ENCODE results near the gene HIGD2B. TPM values are rescaled to one million over a fixed set of nuclear protein-coding genes. Genes with fewer than 3 reads are reported as not detected.
"Not testable (repeated sequence)": the region's sequence is repeated elsewhere in the genome, so short reads cannot be mapped to it uniquely, and the experiment has no call there.

The HIGD2B gene
- total and polyA plus RNA-seq, 4 donors, result not detected

DNA sequence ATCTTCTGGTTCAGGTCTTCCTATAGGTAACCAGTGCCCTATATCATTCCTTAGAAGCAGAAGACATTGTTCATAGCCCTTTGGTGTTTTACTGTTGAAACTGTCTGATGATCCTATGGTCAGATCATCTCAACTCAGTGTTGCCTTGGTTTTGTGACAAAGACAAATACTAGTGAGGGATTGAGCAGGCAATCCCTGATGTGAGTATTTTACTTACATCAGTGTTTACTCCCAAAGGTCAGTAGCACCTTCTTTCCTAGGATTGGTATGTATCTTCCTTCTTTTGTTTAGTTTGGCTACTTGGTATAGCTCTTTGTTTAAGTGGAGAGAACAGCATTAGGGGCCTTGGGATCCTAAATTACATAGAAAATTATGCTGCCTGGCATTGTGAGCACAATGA is 41.2 kb upstream of the HIGD2B start:
- DNase-seq, result no peak
- Histone ChIP-seq H3K9ac (ENCODE audit: insufficient read depth in 1 of 2, low read length in 2 of 2) (no peak overlapping the region), H3K9me3 (ENCODE audit: control insufficient read depth in 4 of 4, insufficient read depth in 3 of 4, low read length in 3 of 4) (no peaks in the 10 kb centered on the region), H3K4me3 (no peak overlapping the region), H3K36me3 (ENCODE audit: control insufficient read depth in 4 of 4, insufficient read depth in 4 of 4, low read length in 4 of 4) (peaks cover 5 to 27% (median 10%) of the 10 kb centered on the region in 4 donors), H3K4me1 (ENCODE audit: control insufficient read depth in 5 of 5, insufficient read depth in 5 of 5, low read length in 5 of 5) (no peaks in the 10 kb centered on the region), H3K27ac (ENCODE audit: low read depth in 1 of 2, low read length in 1 of 2) (no peak overlapping the region), H3K27me3 (ENCODE audit: control insufficient read depth in 3 of 3, insufficient read depth in 3 of 3, low read length in 2 of 3) (no peaks in the 10 kb centered on the region)
- ATAC-seq (ENCODE audit: insufficient read depth, low FRiP score), result no peak
- TF ChIP-seq CTCF (IDR thresholded peaks at IDR 0.05; ENCODE audit: control extremely low read depth, extremely low read depth), result no peak

- peaks cover 2 to 21% (median 6%) of the 10 kb centered on the region in 4 donors for H3K36me3 ChIP-seq (ENCODE audit: control insufficient read depth in 4 of 4, insufficient read depth in 4 of 4, low read length in 4 of 4)
- H3K4me1 ChIP-seq (ENCODE audit: control insufficient read depth in 5 of 5, insufficient read depth in 5 of 5, low read length in 5 of 5); ATAC-seq (ENCODE audit: insufficient read depth, low FRiP score); H3K27ac ChIP-seq (ENCODE audit: low read depth in 1 of 2, low read length in 1 of 2); DNase-seq; H3K4me3 ChIP-seq; H3K9ac ChIP-seq (ENCODE audit: insufficient read depth in 1 of 2, low read length in 2 of 2); H3K9me3 ChIP-seq (ENCODE audit: control insufficient read depth in 4 of 4, insufficient read depth in 3 of 4, low read length in 3 of 4); H3K27me3 ChIP-seq (ENCODE audit: control insufficient read depth in 3 of 3, insufficient read depth in 3 of 3, low read length in 2 of 3): not testable (repeated sequence)
- WGBS, 2 donors, result 93 to 96% methylated on average over 6 of the region's 6 CpGs
Observed at GRCh38 chr15:72725851-72726250, 39.9 kb upstream of the HIGD2B start.

GRCh38 chr15:72725446-72725845 is 39.5 kb upstream of the HIGD2B start:
- no peak overlapping the region for H3K9ac ChIP-seq (ENCODE audit: insufficient read depth in 1 of 2, low read length in 2 of 2)
- no peak overlapping the region for H3K27ac ChIP-seq (ENCODE audit: low read depth in 1 of 2, low read length in 1 of 2)
- H3K27me3 ChIP-seq (ENCODE audit: control insufficient read depth in 3 of 3, insufficient read depth in 3 of 3, low read length in 2 of 3), result no peaks in the 10 kb centered on the region
- peaks cover 2 to 21% (median 6%) of the 10 kb centered on the region in 4 donors for H3K36me3 ChIP-seq (ENCODE audit: control insufficient read depth in 4 of 4, insufficient read depth in 4 of 4, low read length in 4 of 4)
- no peaks in the 10 kb centered on the region for H3K4me1 ChIP-seq (ENCODE audit: control insufficient read depth in 5 of 5, insufficient read depth in 5 of 5, low read length in 5 of 5)
- 74 to 80% methylated on average over 3 of the region's 3 CpGs for WGBS, 2 donors
- H3K4me3 ChIP-seq, result no peak overlapping the region
- DNase-seq (no peak), ATAC-seq (ENCODE audit: insufficient read depth, low FRiP score) (no peak)
- TF ChIP-seq CTCF (IDR thresholded peaks at IDR 0.05; ENCODE audit: control extremely low read depth, extremely low read depth), result no peak
- no peaks in the 10 kb centered on the region for H3K9me3 ChIP-seq (ENCODE audit: control insufficient read depth in 4 of 4, insufficient read depth in 3 of 4, low read length in 3 of 4)

DNA sequence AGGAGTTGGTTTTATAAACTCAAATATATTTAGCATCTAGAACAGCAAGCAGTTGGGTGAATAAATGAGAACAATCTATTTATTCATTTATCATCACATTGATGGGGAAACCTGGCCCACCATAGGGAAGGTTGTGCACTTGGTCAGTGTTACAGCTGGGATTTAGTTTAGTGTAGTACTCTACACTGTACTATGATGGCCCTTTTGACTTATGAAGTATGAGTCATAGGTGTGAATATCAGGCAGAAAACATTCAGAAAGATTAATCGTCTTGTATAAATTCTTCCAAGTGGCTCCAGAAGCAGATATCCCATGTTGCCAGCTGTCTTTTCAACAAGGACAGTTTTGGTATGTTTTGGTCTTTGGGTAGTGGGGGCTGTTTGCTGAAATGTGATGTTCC is 38.0 kb upstream of the HIGD2B start:
- 93 to 96% methylated on average over 1 of the region's 1 CpG for WGBS, 2 donors
- H3K36me3 ChIP-seq (ENCODE audit: control insufficient read depth in 4 of 4, insufficient read depth in 4 of 4, low read length in 4 of 4), result peaks cover 2 to 21% (median 6%) of the 10 kb centered on the region in 4 donors
- DNase-seq, result no peak
- no peaks in the 10 kb centered on the region for H3K27me3 ChIP-seq (ENCODE audit: control insufficient read depth in 3 of 3, insufficient read depth in 3 of 3, low read length in 2 of 3)
- H3K4me1 ChIP-seq (ENCODE audit: control insufficient read depth in 5 of 5, insufficient read depth in 5 of 5, low read length in 5 of 5), result no peaks in the 10 kb centered on the region
- ATAC-seq (ENCODE audit: insufficient read depth, low FRiP score), result no peak
- no peak overlapping the region for H3K27ac ChIP-seq (ENCODE audit: low read depth in 1 of 2, low read length in 1 of 2)
- no peaks in the 10 kb centered on the region for H3K9me3 ChIP-seq (ENCODE audit: control insufficient read depth in 4 of 4, insufficient read depth in 3 of 4, low read length in 3 of 4)
- no peak for TF ChIP-seq CTCF (IDR thresholded peaks at IDR 0.05; ENCODE audit: control extremely low read depth, extremely low read depth)
- H3K4me3 ChIP-seq, result no peak overlapping the region
- H3K9ac ChIP-seq (ENCODE audit: insufficient read depth in 1 of 2, low read length in 2 of 2), result no peak overlapping the region

All from lung (tissue), 12 donors.